Epidermal melanocyte (primary cell): ENCODE results near the gene ARRDC5.
A peak's percentile ranks its signal among the peaks of the same experiment; 100 is the strongest.
"Not testable (repeated sequence)": the region's sequence is repeated elsewhere in the genome, so short reads cannot be mapped to it uniquely, and the experiment has no call there.

Experiments
- DNase-seq: peaks from one replicate; pipeline ENCODE4 v3.0.0; 2011; ENCODE audit warnings: low spot score; ENCODE audit not compliant: insufficient read length

The ARRDC5 gene

GRCh38 chr19:4870025-4870700 lies 32.5 kb downstream of the ARRDC5 start:
- no peak for DNase-seq

- DNase-seq: no peak
Measured at GRCh38 chr19:4868286-4868834, 34.3 kb downstream of the ARRDC5 start.

- DNase-seq: peak; percentile 97
Measured at GRCh38 chr19:4867534-4868285, 35.0 kb downstream of the ARRDC5 start, which contains the start of gene PLIN3. TSS of gene PLIN3 (minus strand) at chr19:4867667. CDS start at chr19:4861394, 6,273 bp downstream.

- DNase-seq: peak; percentile 28
Measured at GRCh38 chr19:4866595-4867424, 35.9 kb downstream of the ARRDC5 start.

GRCh38 chr19:4861147-4861546 lies 41.5 kb downstream of the ARRDC5 start:
- DNase-seq: no peak

GRCh38 chr19:4859697-4860096 lies 43.0 kb downstream of the ARRDC5 start:
- no peak for DNase-seq

- not testable (repeated sequence) for DNase-seq
Measured at GRCh38 chr19:4856468-4856867, 46.2 kb downstream of the ARRDC5 start.

- not testable (repeated sequence) for DNase-seq
Measured at GRCh38 chr19:4853506-4853905, 49.2 kb downstream of the ARRDC5 start.

GRCh38 chr19:4852484-4852883 lies 50.2 kb downstream of the ARRDC5 start:
- DNase-seq: no peak

- peak; percentile 54 for DNase-seq
Measured at GRCh38 chr19:4851551-4852290, 51.0 kb downstream of the ARRDC5 start.

- no peak for DNase-seq
Measured at GRCh38 chr19:4849019-4849418, 53.7 kb downstream of the ARRDC5 start.

- no peak for DNase-seq
Measured at GRCh38 chr19:4847190-4847973, 55.3 kb downstream of the ARRDC5 start.

GRCh38 chr19:4845975-4846374 lies 56.7 kb downstream of the ARRDC5 start:
- DNase-seq: not testable (repeated sequence)

- DNase-seq: no peak
Measured at GRCh38 chr19:4844348-4845179, 58.1 kb downstream of the ARRDC5 start.

- DNase-seq: no peak
Measured at GRCh38 chr19:4843647-4843965, 59.1 kb downstream of the ARRDC5 start.
